A673 (cell line): Measurements from ENCODE around the gene TRPM8. TPM values are rescaled to one million over a fixed set of nuclear protein-coding genes. Genes with fewer than 3 reads are reported as not detected.

ENCODE experiments used
- BruUV-seq: library from RNA; stranded (reverse); fragments of 400-500 nt; replicated peaks from 2 replicates; lab custom pipeline; 2021; lab: Mats Ljungman, UMichigan
- CTCF ChIA-PET: fragments of 300-600 bp; sonication (Branson Sonifier 250); formaldehyde crosslinking; loops from one replicate; lab custom pipeline; 2022; ENCODE audit warnings: antibody characterized with exemption; lab: Charles Lee
- POLR2A ChIA-PET: fragments of 300-600 bp; sonication (Branson Sonifier 250); formaldehyde crosslinking; loops from one replicate; lab custom pipeline; 2022; ENCODE audit warnings: antibody characterized with exemption; ENCODE audit not compliant: low non-redundant PET; lab: Charles Lee
- DNase-seq: peaks from one replicate; pipeline ENCODE4 v3.0.0-alpha.2; 2015; ENCODE audit warnings: low spot score
- H3K27ac ChIP-seq: fragments of 200-600 bp; sonication (generic); 2 replicates; pipeline ENCODE4 v1.5.1; 2016; ENCODE audit warnings: mixed run types, low read depth, mild to moderate bottlenecking, mixed read lengths, antibody characterized with exemption, low read length; ENCODE audit not compliant: poor library complexity, severe bottlenecking
- H3K27me3 ChIP-seq: fragments of 200-600 bp; sonication (generic); replicated peaks from 2 replicates; pipeline ENCODE4 v1.6.1; 2017; ENCODE audit warnings: mixed run types, low read depth, mild to moderate bottlenecking, mixed read lengths, antibody characterized with exemption, low read length; ENCODE audit not compliant: insufficient read depth, poor library complexity
- H3K36me3 ChIP-seq: fragments of 200-600 bp; sonication (generic); 2 replicates; pipeline ENCODE4 v1.6.1; 2016; ENCODE audit warnings: mixed run types, mild to moderate bottlenecking, mixed read lengths, antibody characterized with exemption, low read length; ENCODE audit not compliant: insufficient read depth, poor library complexity, severe bottlenecking
- H3K4me1 ChIP-seq: fragments of 200-600 bp; sonication (generic); 2 replicates; pipeline ENCODE4 v1.6.1; 2017; ENCODE audit warnings: mixed run types, mild to moderate bottlenecking, mixed read lengths, antibody characterized with exemption, low read length; ENCODE audit not compliant: insufficient read depth, poor library complexity, severe bottlenecking
- H3K4me3 ChIP-seq: fragments of 200-600 bp; sonication (generic); 2 replicates; pipeline ENCODE4 v1.5.1; 2016; ENCODE audit warnings: low read depth, mixed run types, mild to moderate bottlenecking, mixed read lengths, low read length; ENCODE audit not compliant: poor library complexity, severe bottlenecking
- H3K9me3 ChIP-seq: fragments of 200-600 bp; sonication (generic); 2 replicates; pipeline ENCODE4 v1.6.1; 2016; ENCODE audit warnings: mixed run types, low read depth, mild to moderate bottlenecking, mixed read lengths, antibody characterized with exemption, low read length; ENCODE audit not compliant: poor library complexity, severe bottlenecking
- EZH2 ChIP-seq: fragments of 200-600 bp; sonication (generic); IDR thresholded peaks from 2 replicates; pipeline ENCODE4 v1.6.1; 2017; ENCODE audit warnings: borderline replicate concordance, low read depth, mild to moderate bottlenecking, mixed read lengths, antibody characterized with exemption, low read length; ENCODE audit not compliant: poor library complexity, severe bottlenecking
- intact Hi-C: fragments of 100-400 bp; cut with micrococcal nuclease; formaldehyde crosslinking; loops from one replicate; pipeline ENCODE4 v1.10.0; 2022; ENCODE audit not compliant: unreplicated experiment
- total RNA-seq: library from RNA; stranded (reverse); gene quantifications from 2 replicates; pipeline ENCODE4 v1.2.3, GENCODE V29; 2021
- TF ChIP-seq, protein P1 (sequence below): fragments of 300-800, 200-600 bp; sonication (generic); conservative IDR thresholded peaks from 2 replicates; pipeline ENCODE4 v1.5.1; 2017; ENCODE audit warnings: low read depth, mild to moderate bottlenecking, antibody characterized with exemption, low read length, moderate library complexity, mixed read lengths

Gene TRPM8
- total RNA-seq, 1 experiment from 2014 or later: 8.9 TPM

DNA sequence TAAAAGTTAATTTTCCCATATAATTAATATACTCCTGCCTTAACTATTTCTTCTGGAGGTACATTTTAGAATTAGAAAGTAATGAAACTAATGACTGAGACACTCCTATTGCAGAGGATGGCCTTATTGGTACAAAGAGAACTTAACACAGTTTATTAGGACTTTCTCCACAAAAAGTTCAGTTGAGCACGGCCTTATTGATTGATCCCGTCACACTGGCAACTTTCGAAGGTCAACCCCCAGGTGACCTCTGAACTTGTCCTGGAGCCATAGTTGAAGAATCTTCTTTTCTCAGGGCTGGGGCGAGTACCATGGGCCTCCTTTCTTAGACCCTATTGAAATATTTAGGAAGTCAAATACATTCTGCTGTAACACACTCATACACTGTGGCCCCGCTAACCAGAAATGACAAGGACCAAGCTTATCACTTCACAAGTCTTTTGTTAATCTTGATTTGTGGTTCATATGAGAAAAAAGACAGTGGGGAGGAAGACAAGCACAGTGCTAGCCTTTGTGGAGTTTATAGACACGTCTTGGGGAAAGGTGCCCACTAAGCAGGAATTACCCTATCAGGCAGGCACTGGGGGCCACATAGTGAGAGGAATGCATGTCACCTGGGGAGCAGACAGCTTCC, 144.6 kb downstream of the TRPM8 start:
- intact Hi-C loops: no loop called here
- CTCF ChIA-PET: no interaction called here

DNA sequence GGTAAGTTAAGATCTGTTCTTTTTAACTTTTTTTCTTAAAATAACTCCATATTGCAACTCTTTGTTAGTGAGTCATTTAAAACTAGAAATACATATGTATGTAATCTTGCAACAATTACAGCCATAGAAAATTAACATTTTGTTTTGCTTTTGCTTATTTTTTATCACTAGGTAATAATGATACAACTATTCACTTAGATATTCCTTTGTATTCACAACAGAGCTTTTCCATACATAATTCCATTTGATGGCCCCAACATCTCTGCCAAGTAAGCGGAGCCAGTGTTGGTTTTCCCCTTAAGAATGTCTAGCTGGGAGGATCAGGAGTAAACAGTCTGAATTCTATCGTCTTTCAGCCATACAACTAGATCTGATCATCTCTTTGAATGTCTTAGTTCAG, 149.4 kb downstream of the TRPM8 start:
- POLR2A ChIA-PET: no interaction called here
- no peak for TF ChIP-seq EZH2
- TF ChIP-seq, protein P1, sequence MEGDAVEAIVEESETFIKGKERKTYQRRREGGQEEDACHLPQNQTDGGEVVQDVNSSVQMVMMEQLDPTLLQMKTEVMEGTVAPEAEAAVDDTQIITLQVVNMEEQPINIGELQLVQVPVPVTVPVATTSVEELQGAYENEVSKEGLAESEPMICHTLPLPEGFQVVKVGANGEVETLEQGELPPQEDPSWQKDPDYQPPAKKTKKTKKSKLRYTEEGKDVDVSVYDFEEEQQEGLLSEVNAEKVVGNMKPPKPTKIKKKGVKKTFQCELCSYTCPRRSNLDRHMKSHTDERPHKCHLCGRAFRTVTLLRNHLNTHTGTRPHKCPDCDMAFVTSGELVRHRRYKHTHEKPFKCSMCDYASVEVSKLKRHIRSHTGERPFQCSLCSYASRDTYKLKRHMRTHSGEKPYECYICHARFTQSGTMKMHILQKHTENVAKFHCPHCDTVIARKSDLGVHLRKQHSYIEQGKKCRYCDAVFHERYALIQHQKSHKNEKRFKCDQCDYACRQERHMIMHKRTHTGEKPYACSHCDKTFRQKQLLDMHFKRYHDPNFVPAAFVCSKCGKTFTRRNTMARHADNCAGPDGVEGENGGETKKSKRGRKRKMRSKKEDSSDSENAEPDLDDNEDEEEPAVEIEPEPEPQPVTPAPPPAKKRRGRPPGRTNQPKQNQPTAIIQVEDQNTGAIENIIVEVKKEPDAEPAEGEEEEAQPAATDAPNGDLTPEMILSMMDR: no peak
- H3K27me3 ChIP-seq: peaks cover 4% of the 10 kb centered on the region
- no peak overlapping the region for H3K27ac ChIP-seq
- no peaks in the 10 kb centered on the region for H3K4me1 ChIP-seq
- no peak for DNase-seq
- no TSS peak for BruUV-seq
- intact Hi-C loops: no loop called here
- H3K36me3 ChIP-seq: no peaks in the 10 kb centered on the region
- CTCF ChIA-PET: no interaction called here
- H3K4me3 ChIP-seq: no peak overlapping the region
- peaks cover 6% of the 10 kb centered on the region for H3K9me3 ChIP-seq

More for the DNA sequence above, 144.6 kb downstream of the TRPM8 start:
- H3K27ac ChIP-seq: no peak overlapping the region
- POLR2A ChIA-PET: no interaction called here
- H3K36me3 ChIP-seq: no peaks in the 10 kb centered on the region
- H3K4me1 ChIP-seq: no peaks in the 10 kb centered on the region
- TF ChIP-seq EZH2: no peak
- TF ChIP-seq, protein P1: no peak
- no peak for DNase-seq
- no peaks in the 10 kb centered on the region for H3K9me3 ChIP-seq
- H3K27me3 ChIP-seq: peaks cover 28% of the 10 kb centered on the region
- no peak overlapping the region for H3K4me3 ChIP-seq
- BruUV-seq: no TSS peak

Other genes starting within 250 kb of the TRPM8 start
- gene UGT1A9, start 245.5 kb upstream of the TRPM8 start, total RNA-seq: not detected in 2 replicates
- not detected in 2 replicates for gene UGT1A7, start 235.5 kb upstream of the TRPM8 start, total RNA-seq
- not detected in 2 replicates for gene UGT1A6, start 224.5 kb upstream of the TRPM8 start, total RNA-seq
- gene UGT1A5, start 204.5 kb upstream of the TRPM8 start, total RNA-seq: not detected in 2 replicates
- 0.11 TPM in 1 of 2 replicates, not detected in the other for gene UGT1A4, start 198.6 kb upstream of the TRPM8 start, total RNA-seq
- not detected in 2 replicates for gene UGT1A3, start 188.3 kb upstream of the TRPM8 start, total RNA-seq
- not detected in 2 replicates for gene UGT1A1, start 157.1 kb upstream of the TRPM8 start, total RNA-seq
- 0.92 and 1.3 TPM in 2 replicates for gene MROH2A, start 139.0 kb upstream of the TRPM8 start, total RNA-seq
- gene HJURP, start 62.8 kb upstream of the TRPM8 start, total RNA-seq: 103 and 107 TPM in 2 replicates
- gene SPP2, start 133.3 kb downstream of the TRPM8 start, total RNA-seq: not detected in 2 replicates